OCI-LY7 (cell line): ENCODE results near the gene PKNOX1.

Source experiments
- EZH2phosphoT487 ChIP-seq: fragments of 200-600 bp; sonication (generic); IDR thresholded peaks from 2 replicates; pipeline ENCODE4 v1.6.1; 2018; ENCODE audit warnings: low read depth, borderline replicate concordance, mild to moderate bottlenecking, mixed run types, antibody characterized with exemption, low read length, moderate library complexity, mixed read lengths
- TF ChIP-seq, protein P1 (sequence below): fragments of 200-600 bp; sonication (generic); conservative IDR thresholded peaks from 2 replicates; pipeline ENCODE4 v1.5.1; 2014; ENCODE audit warnings: mild to moderate bottlenecking, antibody characterized with exemption, low read length, moderate library complexity, mixed read lengths

DNA sequence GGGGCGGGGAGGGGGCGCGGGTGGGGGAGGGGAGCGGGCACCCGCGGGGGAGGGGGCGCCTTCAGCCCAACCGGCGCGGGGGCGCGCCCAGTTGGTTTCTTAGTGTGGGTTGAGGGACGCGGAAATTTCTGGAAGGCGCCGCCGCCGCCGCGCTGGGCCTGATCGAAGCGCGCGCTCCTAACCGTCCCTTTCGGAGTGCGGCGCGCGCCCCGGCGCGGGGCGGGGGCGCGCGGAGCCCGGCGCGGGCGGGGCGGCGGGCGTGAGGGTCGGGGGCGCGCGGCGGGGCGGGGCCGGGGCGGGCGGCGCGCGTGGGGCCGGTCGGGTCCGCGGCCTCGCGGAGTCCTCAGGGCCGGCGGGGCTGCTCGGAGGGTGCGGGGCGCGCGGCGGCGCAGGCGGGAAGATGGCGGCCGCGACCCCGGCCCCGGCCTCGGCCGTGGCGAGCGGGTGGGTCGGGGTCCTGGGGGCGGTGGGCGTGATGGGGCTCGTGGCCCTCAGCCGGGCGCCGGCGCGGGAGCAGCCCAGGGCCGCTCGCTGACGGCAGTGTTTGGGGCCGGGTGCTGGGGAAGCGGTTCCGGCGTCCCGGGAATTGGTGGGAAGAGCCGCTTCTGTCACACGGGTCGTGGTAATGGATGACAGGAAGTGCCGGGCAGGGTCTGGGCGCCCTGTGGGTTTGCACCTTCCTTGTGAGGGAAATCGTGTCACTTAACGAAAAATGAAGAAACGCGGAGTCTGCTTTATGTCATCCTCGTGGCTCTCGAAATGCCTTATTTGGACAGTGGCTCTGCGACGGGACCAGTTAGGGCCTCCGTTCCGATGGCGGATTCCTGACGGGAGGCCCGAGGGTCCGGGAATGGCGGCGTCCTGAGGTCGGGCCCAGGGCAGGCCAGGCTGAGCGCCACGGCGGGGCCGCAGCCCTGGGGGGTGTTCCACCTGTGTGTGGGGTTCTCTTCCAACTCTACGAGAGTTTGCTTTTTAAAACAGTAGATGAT, 764 bp downstream of the PKNOX1 start:
- TF ChIP-seq, protein P1, sequence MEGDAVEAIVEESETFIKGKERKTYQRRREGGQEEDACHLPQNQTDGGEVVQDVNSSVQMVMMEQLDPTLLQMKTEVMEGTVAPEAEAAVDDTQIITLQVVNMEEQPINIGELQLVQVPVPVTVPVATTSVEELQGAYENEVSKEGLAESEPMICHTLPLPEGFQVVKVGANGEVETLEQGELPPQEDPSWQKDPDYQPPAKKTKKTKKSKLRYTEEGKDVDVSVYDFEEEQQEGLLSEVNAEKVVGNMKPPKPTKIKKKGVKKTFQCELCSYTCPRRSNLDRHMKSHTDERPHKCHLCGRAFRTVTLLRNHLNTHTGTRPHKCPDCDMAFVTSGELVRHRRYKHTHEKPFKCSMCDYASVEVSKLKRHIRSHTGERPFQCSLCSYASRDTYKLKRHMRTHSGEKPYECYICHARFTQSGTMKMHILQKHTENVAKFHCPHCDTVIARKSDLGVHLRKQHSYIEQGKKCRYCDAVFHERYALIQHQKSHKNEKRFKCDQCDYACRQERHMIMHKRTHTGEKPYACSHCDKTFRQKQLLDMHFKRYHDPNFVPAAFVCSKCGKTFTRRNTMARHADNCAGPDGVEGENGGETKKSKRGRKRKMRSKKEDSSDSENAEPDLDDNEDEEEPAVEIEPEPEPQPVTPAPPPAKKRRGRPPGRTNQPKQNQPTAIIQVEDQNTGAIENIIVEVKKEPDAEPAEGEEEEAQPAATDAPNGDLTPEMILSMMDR, result no peak
- TF ChIP-seq EZH2phosphoT487, result no peak
